ENCODE measurements around the gene HLA-DOA. TPM values are rescaled to one million over a fixed set of nuclear protein-coding genes. Genes with fewer than 3 reads are reported as not detected.

The HLA-DOA gene
- total RNA-seq, 2 donors from 2014 or later: 2.0 to 83.3 TPM

- Histone ChIP-seq H3K9me3 (no peaks in the 10 kb centered on the region), H3K27me3 (no peaks in the 10 kb centered on the region), H3K4me1 (no peaks in the 10 kb centered on the region), H3K4me3 (no peak overlapping the region), H3K36me3 (replicated peaks in 1 of 2; ENCODE audit: insufficient read depth in 1 of 2, low read depth in 2 of 2) (no peaks in the 10 kb centered on the region), H3K27ac (no peak overlapping the region)
- intact Hi-C loops (cut with DNase I): no loop called here
- TF ChIP-seq CTCF (IDR thresholded peaks at IDR 0.05) (no peak), POLR2A (IDR thresholded peaks at IDR 0.05) (no peak)
- 86 to 100% methylated on average over 1 of the region's 1 CpG for whole genome bisulfite sequencing, 2 donors
- no peak for DNase-seq
- ATAC-seq: no peak
These were observed 25.2 kb upstream of the HLA-DOA start for GRCh38 chr6:33034554-33034953.

GRCh38 chr6:33030245-33030644 lies 20.9 kb upstream of the HLA-DOA start:
- H3K9me3 ChIP-seq: no peaks in the 10 kb centered on the region
- peak overlapping the region in 2 of 4 donors; percentile 58 to 69 for H3K27ac ChIP-seq
- no peaks in the 10 kb centered on the region for H3K36me3 ChIP-seq (replicated peaks in 1 of 2; ENCODE audit: insufficient read depth in 1 of 2, low read depth in 2 of 2)
- H3K27me3 ChIP-seq: no peaks in the 10 kb centered on the region
- H3K4me1 ChIP-seq: no peaks in the 10 kb centered on the region
- TF ChIP-seq CTCF (IDR thresholded peaks at IDR 0.05): no peak
- no peak for TF ChIP-seq POLR2A (IDR thresholded peaks at IDR 0.05)
- intact Hi-C loops (cut with DNase I): no loop called here
- 41 to 49% methylated on average over 3 of the region's 3 CpGs for WGBS, 2 donors
- H3K4me3 ChIP-seq: no peak overlapping the region
- DNase-seq (no peak), ATAC-seq (no peak)

- 44 to 45% methylated on average over 6 of the region's 6 CpGs for WGBS, 2 donors
- intact Hi-C loops (cut with DNase I): no loop called here
- peak; percentile 80 for ATAC-seq
- TF ChIP-seq CTCF (IDR thresholded peaks at IDR 0.05) (no peak), POLR2A (IDR thresholded peaks at IDR 0.05) (peak in 2 of 3 donors; percentile 33 to 69)
- Histone ChIP-seq H3K36me3 (replicated peaks in 1 of 2; ENCODE audit: insufficient read depth in 1 of 2, low read depth in 2 of 2) (no peaks in the 10 kb centered on the region), H3K27ac (peak overlapping the region; percentile 26 to 69 (median 46)), H3K9me3 (no peaks in the 10 kb centered on the region), H3K4me3 (no peak overlapping the region), H3K4me1 (no peaks in the 10 kb centered on the region), H3K27me3 (no peaks in the 10 kb centered on the region)
- peak in 2 of 4 donors; percentile 23 to 76 for DNase-seq
These were observed 20.2 kb upstream of the HLA-DOA start for GRCh38 chr6:33029328-33030184.

- 10 to 19% methylated on average over 1 of the region's 1 CpG for WGBS, 2 donors
- no peak for ATAC-seq
- Histone ChIP-seq H3K27ac (peak overlapping the region in 1 of 4 donors; percentile 69), H3K4me3 (no peak overlapping the region), H3K36me3 (replicated peaks in 1 of 2; ENCODE audit: insufficient read depth in 1 of 2, low read depth in 2 of 2) (no peaks in the 10 kb centered on the region), H3K4me1 (no peaks in the 10 kb centered on the region), H3K27me3 (no peaks in the 10 kb centered on the region), H3K9me3 (no peaks in the 10 kb centered on the region)
- intact Hi-C loops (cut with DNase I): no loop called here
- no peak for DNase-seq
- TF ChIP-seq POLR2A (IDR thresholded peaks at IDR 0.05) (no peak), CTCF (IDR thresholded peaks at IDR 0.05) (no peak)
These were observed 18.9 kb upstream of the HLA-DOA start for GRCh38 chr6:33028220-33028849.

Data from body of pancreas (tissue), 4 donors.